Mesothelial cell of epicardium (in vitro differentiated cells): ENCODE data around the gene BCAS1. TPM values are rescaled to one million over a fixed set of nuclear protein-coding genes. Genes with fewer than 3 reads are reported as not detected.

Experiments used
- DNase-seq, 2 experiments: peaks; one replicate each; pipeline ENCODE4 v3.0.0; 2021; ENCODE audit warnings: low spot score in 2 of 2; ENCODE audit not compliant: unreplicated experiment in 2 of 2
- H3K27ac Mint-ChIP-seq: 2 replicates; pipeline ENCODE4 v1.8.0; 2021; ENCODE audit warnings: mixed read lengths
- H3K27me3 Mint-ChIP-seq: 2 replicates; pipeline ENCODE4 v1.8.0; 2021; ENCODE audit warnings: low read depth, mixed read lengths
- H3K36me3 Mint-ChIP-seq: 2 replicates; pipeline ENCODE4 v1.8.0; 2021; ENCODE audit warnings: mixed read lengths
- H3K4me1 Mint-ChIP-seq: 2 replicates; pipeline ENCODE4 v1.8.0; 2021; ENCODE audit warnings: mixed read lengths
- H3K4me3 Mint-ChIP-seq: 2 replicates; pipeline ENCODE4 v1.8.0; 2021; ENCODE audit warnings: mild to moderate bottlenecking, moderate library complexity, mixed read lengths
- H3K9me3 Mint-ChIP-seq: 2 replicates; pipeline ENCODE4 v1.8.0; 2021; ENCODE audit warnings: mixed read lengths
- CTCF ChIP-seq: fragments of 200-600 bp; sonication (generic); IDR thresholded peaks from one replicate; pipeline ENCODE4 v1.5.0; 2021; ENCODE audit warnings: antibody characterized with exemption; ENCODE audit not compliant: unreplicated experiment
- total RNA-seq: library from RNA; stranded (reverse); gene quantifications from 3 replicates; pipeline ENCODE4 v1.2.1, GENCODE V29; 2021

The BCAS1 gene
- total RNA-seq, 1 donor from 2014 or later, result 0.20 TPM

- Mint-ChIP-seq H3K36me3 (no peaks in the 10 kb centered on the region), H3K27me3 (peaks cover 3% of the 10 kb centered on the region), H3K9me3 (no peaks in the 10 kb centered on the region), H3K27ac (no peak overlapping the region), H3K4me1 (no peaks in the 10 kb centered on the region), H3K4me3 (no peak overlapping the region)
- no peak for DNase-seq
- TF ChIP-seq CTCF, result no peak
Observed at GRCh38 chr20:54061101-54061881, 9.1 kb downstream of the BCAS1 start.

GRCh38 chr20:54059691-54060364 lies 10.6 kb downstream of the BCAS1 start:
- Mint-ChIP-seq H3K27ac (no peak overlapping the region), H3K9me3 (no peaks in the 10 kb centered on the region), H3K27me3 (peaks cover 2% of the 10 kb centered on the region), H3K36me3 (no peaks in the 10 kb centered on the region), H3K4me3 (no peak overlapping the region), H3K4me1 (no peaks in the 10 kb centered on the region)
- no peak for DNase-seq
- no peak for TF ChIP-seq CTCF

GRCh38 chr20:54058420-54059139 lies 11.8 kb downstream of the BCAS1 start:
- no peak overlapping the region for H3K4me3 Mint-ChIP-seq
- H3K27ac Mint-ChIP-seq, result no peak overlapping the region
- H3K9me3 Mint-ChIP-seq, result no peaks in the 10 kb centered on the region
- peaks cover 4% of the 10 kb centered on the region for H3K27me3 Mint-ChIP-seq
- no peaks in the 10 kb centered on the region for H3K36me3 Mint-ChIP-seq
- no peak for TF ChIP-seq CTCF
- H3K4me1 Mint-ChIP-seq, result no peaks in the 10 kb centered on the region
- DNase-seq, result no peak

GRCh38 chr20:54056762-54057639 lies 13.4 kb downstream of the BCAS1 start:
- Mint-ChIP-seq H3K9me3 (no peaks in the 10 kb centered on the region), H3K27ac (no peak overlapping the region), H3K27me3 (peaks cover 7% of the 10 kb centered on the region), H3K36me3 (no peaks in the 10 kb centered on the region), H3K4me1 (no peaks in the 10 kb centered on the region), H3K4me3 (no peak overlapping the region)
- no peak for DNase-seq
- TF ChIP-seq CTCF, result no peak

GRCh38 chr20:54054516-54054915 lies 15.9 kb downstream of the BCAS1 start:
- H3K27me3 Mint-ChIP-seq, result peaks cover 12% of the 10 kb centered on the region
- no peaks in the 10 kb centered on the region for H3K36me3 Mint-ChIP-seq
- no peak overlapping the region for H3K27ac Mint-ChIP-seq
- peaks cover 4% of the 10 kb centered on the region for H3K9me3 Mint-ChIP-seq
- no peak for TF ChIP-seq CTCF
- H3K4me3 Mint-ChIP-seq, result no peak overlapping the region
- no peak for DNase-seq
- no peaks in the 10 kb centered on the region for H3K4me1 Mint-ChIP-seq
